Left colon (tissue), 2 donors: ENCODE results near the gene PLEKHA6. TPM values are rescaled to one million over a fixed set of nuclear protein-coding genes. Genes with fewer than 3 reads are reported as not detected.
"Not testable (repeated sequence)": the region's sequence is repeated elsewhere in the genome, so short reads cannot be mapped to it uniquely, and the experiment has no call there.

ENCODE experiments used
- ATAC-seq: fragments of 200-7000 bp; cut with Tn5 transposase; one replicate; pipeline ENCODE4 v1.9.1; 2020; ENCODE audit warnings: mild to moderate bottlenecking, moderate library complexity
- DNase-seq, 2 donors: peaks; one replicate each; pipeline ENCODE4 v3.0.0-alpha.2; 2020
- intact Hi-C, 2 donors: fragments of 100-400 bp; cut with DNase I in 1 of 2; cut with micrococcal nuclease in 1 of 2; formaldehyde crosslinking; loops; one replicate each; pipeline versions ENCODE4 v1.11.2 to v1.14.0; 2022; cut with DNase I, micrococcal nuclease
- total RNA-seq, 2 donors: library from RNA; stranded (reverse); fragmentation: NEBNext Ultra II Directional; extraction: Animal tissue kit (Norgen Biotek cat#: 25700); gene quantifications; one replicate each; pipeline ENCODE4 v1.2.1, GENCODE V29; 2021
- donor health status: DM: no; HTN: no; CAD: no.
- donor health status: DM: yes; HTN: yes; CAD: no.

Gene PLEKHA6
- total RNA-seq, 2 donors from 2014 or later, result 110 to 131 TPM

DNA sequence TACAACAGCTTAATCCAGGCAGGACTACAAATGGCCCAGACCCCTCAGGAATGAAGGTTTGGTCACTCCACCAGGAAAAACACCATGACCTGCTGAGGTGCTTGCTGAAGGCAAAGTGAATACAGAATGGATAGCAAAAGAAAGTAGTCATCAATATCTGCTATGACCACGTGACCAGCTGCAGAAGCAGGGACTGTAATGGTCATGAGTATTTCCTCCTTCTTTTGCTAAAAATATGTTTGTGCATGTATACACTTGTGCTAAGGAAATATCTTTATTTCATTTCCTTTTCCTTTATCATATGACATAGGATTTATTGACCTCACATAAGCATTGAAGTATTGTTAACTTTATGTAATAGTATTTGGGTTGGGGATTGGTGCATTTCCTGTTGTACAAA lies 119.5 kb downstream of the PLEKHA6 start:
- intact Hi-C loops, result no loop called here
- no peak for DNase-seq

GRCh38 chr1:204239401-204239800 lies 120.3 kb downstream of the PLEKHA6 start:
- intact Hi-C loops, ATAC-seq, DNase-seq: not testable (repeated sequence)

More for the DNA sequence above, 119.5 kb downstream of the PLEKHA6 start:
- no peak for ATAC-seq

DNA sequence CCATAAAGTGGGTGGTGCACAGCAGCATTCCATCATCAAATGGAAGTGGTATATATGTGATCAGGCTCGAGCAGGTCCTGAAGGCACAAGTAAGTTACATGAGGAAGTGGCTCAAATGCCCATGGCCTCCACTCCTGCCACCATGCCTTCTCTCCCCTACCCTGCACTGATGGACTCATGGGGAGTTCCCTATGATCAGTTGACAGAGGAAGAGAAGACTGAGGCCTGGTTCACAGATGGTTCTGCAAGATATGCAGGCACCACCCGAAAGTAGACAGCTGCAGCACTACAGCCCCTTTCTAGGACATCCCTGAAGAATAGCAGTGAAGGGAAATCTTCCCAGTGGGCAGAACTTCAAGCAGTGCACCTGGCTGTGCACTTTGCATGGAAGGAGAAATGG lies 121.2 kb downstream of the PLEKHA6 start:
- intact Hi-C loops, ATAC-seq: not testable (repeated sequence)

DNA sequence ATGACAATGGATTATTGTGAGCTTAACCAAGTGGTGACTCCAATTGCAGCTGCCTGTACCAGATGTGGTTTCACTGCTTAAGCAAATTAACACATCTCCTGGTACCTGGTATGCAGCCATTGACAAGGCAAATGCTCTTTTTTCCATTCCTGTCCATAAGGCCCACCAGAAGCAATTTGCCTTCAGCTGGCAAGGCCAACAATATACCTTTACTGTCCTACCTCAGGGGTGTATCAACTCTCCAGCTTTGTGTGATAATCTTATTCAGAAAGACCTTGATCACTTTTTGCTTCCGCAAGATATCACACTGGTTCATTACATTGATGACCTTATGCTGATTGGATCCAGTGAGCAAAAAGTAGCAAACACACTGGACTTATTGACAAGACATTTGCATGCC lies 122.2 kb downstream of the PLEKHA6 start:
- intact Hi-C loops, DNase-seq, ATAC-seq: not testable (repeated sequence)

More for the DNA sequence above, 121.2 kb downstream of the PLEKHA6 start:
- not testable (repeated sequence) for DNase-seq

GRCh38 chr1:204232526-204232925 lies 127.2 kb downstream of the PLEKHA6 start:
- intact Hi-C loops, result no loop called here
- DNase-seq (no peak), ATAC-seq (no peak)

DNA sequence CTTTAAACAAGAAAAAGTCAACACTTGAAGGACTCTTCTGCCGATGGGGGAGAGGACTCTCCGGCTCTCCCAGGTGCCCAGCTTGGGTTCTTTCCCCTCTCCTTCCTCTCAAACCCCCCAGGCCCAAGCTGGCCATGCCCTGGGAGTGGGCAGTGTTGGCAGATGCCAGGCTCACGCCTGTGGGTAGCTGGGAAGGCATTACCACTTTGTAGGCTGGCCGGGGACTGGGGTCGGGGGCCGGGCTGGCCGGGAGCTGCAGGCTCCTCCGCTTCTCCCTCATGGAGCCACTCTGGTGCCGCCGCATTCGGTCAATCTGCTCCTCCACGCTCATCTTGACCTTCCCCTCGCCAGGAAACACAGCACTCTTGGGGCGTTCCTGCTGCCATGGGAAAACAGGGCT lies 129.5 kb downstream of the PLEKHA6 start:
- DNase-seq, result no peak

DNA sequence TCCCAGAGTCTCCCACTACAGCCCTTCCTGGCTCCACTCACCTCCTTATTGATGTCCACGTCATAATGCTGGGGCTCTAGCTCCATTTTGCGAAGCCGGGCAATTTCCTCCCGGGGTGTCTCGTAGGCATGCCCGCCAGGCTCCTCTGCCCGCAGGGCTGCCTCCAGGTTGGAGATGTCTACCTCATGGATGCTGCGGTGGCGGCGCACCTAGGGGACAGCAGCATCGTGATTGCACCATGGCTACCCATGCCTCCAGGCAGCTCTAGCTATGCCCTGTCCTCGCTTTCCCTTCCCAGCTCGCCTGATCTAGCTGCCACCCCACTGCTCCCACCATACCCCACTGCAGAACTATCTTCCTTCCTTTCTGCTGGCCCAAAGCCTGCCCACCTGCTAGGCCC lies 130.8 kb downstream of the PLEKHA6 start:
- intact Hi-C loops, result no loop called here
- ATAC-seq (no peak), DNase-seq (no peak)

More for the DNA sequence above, 129.5 kb downstream of the PLEKHA6 start:
- ATAC-seq, result no peak
- intact Hi-C loops, result no loop called here

- DNase-seq, result no peak
- intact Hi-C loops, result no loop called here
Measured at GRCh38 chr1:204227996-204228785, 131.5 kb downstream of the PLEKHA6 start.

GRCh38 chr1:204227351-204227750 lies 132.4 kb downstream of the PLEKHA6 start:
- intact Hi-C loops, result no loop called here
- ATAC-seq, result no peak
- DNase-seq, result no peak

More at GRCh38 chr1:204227996-204228785, 131.5 kb downstream of the PLEKHA6 start:
- ATAC-seq, result no peak

GRCh38 chr1:204225841-204226735 lies 133.6 kb downstream of the PLEKHA6 start:
- peak; percentile 44 to 46 for DNase-seq
- intact Hi-C loops, result no loop called here
- peak; percentile 85 for ATAC-seq

GRCh38 chr1:204224655-204225054 lies 135.1 kb downstream of the PLEKHA6 start:
- DNase-seq (no peak), ATAC-seq (no peak)
- intact Hi-C loops, result no loop called here

GRCh38 chr1:204223129-204223860 lies 136.4 kb downstream of the PLEKHA6 start:
- ATAC-seq (no peak), DNase-seq (no peak)
- intact Hi-C loops, result no loop called here

GRCh38 chr1:204222764-204223055 lies 137.0 kb downstream of the PLEKHA6 start:
- intact Hi-C loops, result no loop called here
- DNase-seq (no peak), ATAC-seq (no peak)

DNA sequence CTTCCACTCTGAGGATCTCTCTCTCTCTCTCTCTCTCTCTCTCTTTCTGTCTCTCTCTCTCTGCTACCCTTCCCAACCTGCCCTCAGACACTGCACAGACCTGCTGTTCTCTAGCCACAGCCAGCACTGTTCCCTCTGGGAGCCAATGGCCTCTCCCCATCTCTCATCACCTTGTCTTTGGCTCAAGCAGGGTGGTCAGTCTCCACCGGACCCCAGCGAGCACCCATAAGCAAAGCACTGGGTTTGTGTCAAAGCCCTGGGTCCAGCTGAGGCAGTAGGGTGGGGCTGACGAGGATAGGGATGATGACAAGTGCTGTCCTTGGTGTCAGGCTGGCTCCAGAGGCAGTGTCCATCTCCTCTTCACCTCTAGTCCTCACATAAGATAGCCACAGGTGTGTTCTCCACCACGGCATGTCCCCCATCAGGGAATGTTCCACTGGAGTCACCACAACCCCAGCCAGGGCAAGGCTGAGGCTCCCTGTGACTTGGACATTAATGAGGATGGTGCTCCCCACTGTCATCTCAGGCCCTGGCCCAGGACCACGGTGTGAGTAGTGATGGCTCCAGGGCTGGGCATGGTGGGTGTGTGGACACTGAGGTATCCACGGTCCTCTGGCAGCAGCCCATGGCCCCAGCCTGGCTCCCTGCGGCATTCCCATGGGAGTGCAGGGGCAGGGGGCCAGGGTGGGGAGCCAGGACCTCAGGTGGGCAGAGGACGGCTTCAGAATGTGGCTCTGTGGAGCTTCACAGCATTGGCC lies 137.5 kb downstream of the PLEKHA6 start:
- intact Hi-C loops, result no loop called here
- ATAC-seq (no peak), DNase-seq (no peak)

DNA sequence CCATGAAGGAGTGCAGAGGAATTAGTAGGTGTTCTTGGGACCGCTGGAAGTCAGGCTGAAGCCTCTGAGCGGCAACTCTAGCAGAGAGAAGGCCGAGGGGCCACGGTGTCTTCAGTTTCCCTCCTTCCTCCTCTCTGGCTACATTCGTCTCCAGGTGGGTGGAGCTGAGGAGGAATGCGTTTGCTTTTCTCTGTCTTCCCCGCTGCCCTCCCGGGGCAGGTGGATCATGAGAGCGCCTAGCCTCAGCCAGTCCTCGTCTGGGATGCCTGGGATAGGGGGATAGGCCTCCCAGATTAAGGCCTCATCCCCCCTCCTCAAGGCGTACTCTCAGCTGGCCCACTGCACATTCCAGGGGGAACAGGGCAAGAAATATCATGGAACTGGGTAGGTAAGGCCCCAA lies 138.5 kb downstream of the PLEKHA6 start:
- ATAC-seq (no peak), DNase-seq (no peak)
- intact Hi-C loops, result no loop called here

DNA sequence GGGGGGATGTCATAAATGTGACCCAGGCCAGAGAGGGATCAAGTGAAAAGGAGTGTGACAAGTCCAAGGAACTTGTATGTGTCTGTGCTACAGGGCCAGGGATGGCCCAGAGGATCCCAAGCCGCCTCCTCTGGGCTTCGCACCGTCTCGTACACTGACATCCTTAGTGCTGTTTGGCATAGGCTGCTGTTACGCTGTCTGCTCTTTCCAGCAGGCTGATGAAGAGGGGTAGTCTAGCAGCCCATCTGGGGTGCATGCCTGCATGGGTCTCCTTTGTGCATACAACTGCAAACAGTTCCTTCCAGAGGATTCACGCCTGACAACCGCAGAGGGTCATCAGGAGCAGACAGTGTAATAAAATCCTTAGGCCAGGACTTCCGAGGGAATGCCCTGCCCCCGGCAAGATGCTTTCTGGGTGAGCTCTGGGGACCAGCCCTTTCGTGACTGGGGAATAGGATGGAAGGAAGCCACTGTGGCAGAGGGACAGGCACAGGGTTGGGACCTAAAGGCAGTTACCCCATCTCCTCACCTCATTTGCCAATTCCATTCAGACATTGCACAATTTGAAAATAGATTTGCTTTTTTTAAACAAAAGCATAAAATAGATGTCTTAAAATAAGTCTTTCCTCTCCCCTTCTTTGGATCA lies 139.6 kb downstream of the PLEKHA6 start:
- DNase-seq (no peak), ATAC-seq (no peak)
- intact Hi-C loops, result no loop called here

DNA sequence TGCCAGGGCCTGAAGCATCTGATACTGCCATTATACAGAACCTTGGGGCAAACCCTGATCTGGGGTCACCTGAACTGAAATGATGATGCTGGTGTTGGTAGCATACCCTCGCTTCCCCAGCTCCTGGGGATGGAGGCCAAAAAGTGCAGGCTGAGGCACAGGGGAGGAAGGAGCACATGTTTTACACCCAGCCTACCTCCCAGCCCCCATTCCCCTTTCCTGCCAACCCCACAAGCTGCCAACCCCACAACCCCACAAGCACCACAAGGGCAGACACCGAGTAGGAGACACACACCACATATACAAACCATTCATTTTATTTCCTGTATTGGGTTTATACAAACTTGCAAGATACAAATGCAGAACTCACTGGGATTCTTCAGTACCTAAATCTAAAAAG lies 141.2 kb downstream of the PLEKHA6 start:
- DNase-seq (no peak), ATAC-seq (no peak)
- intact Hi-C loops, result no loop called here

DNA sequence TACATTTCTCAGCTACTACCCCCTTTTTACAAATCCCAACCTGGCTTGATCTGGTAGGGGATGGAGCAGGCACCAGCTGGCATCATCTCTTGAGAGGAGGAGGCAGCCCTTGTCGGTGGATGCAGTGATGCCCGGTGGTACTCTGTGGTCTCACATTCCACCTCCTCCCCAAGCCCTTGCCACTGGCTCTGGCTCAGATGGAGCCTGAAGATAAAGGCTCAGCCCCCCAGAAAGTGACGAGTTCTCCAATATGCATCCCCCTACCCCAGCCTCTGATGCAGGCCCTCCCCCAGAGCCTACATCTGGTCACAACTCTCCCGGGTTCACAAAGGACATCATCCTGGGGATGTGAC lies 142.1 kb downstream of the PLEKHA6 start:
- intact Hi-C loops, result no loop called here
- DNase-seq, result no peak
- no peak for ATAC-seq
